ENCODE measurements around the gene TRIM26.

Gene TRIM26

DNA sequence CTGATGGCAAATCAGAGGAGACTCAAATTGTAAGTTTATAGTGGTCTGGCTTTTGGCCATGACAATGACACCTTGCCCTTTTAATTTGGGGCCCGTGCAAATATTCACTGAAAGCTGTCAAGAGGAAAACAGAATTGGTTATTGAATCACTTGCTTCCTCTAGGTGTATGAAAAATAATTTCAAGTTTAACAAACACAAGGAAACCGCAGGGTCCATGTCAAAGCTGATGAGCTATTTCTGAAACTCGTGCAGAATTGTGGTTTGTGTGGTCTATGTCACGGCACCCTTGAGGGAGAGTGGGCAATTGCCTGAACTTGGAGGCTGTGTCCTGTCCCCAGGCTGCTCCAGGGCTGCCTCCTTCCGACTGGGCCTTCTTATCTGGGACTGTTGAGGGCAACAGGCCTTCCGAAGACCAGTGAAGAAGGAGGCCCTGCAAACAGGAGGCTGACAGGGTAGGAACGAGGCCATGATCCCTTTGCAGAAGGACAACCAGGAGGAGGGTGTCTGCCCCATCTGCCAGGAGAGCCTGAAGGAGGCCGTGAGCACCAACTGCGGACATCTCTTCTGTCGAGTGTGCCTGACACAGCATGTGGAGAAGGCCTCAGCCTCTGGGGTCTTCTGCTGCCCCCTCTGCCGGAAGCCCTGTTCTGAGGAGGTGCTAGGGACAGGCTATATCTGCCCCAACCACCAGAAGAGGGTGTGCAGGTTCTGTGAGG, 76.5 kb downstream of the TRIM26 start:
- in situ Hi-C loops (cut with HindIII; ENCODE audit: low pct_ligation_motif_present, low sequenced_read_pairs), result no loop called here
- TF ChIP-seq, protein P1, sequence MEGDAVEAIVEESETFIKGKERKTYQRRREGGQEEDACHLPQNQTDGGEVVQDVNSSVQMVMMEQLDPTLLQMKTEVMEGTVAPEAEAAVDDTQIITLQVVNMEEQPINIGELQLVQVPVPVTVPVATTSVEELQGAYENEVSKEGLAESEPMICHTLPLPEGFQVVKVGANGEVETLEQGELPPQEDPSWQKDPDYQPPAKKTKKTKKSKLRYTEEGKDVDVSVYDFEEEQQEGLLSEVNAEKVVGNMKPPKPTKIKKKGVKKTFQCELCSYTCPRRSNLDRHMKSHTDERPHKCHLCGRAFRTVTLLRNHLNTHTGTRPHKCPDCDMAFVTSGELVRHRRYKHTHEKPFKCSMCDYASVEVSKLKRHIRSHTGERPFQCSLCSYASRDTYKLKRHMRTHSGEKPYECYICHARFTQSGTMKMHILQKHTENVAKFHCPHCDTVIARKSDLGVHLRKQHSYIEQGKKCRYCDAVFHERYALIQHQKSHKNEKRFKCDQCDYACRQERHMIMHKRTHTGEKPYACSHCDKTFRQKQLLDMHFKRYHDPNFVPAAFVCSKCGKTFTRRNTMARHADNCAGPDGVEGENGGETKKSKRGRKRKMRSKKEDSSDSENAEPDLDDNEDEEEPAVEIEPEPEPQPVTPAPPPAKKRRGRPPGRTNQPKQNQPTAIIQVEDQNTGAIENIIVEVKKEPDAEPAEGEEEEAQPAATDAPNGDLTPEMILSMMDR (IDR thresholded peaks at IDR 0.05; ENCODE audit: low read depth, low read length, missing control alignments), result no peak
- H3K27me3 ChIP-seq (replicated peaks), result peaks cover 12% of the 10 kb centered on the region
- DNase-seq, result no peak
- no peak overlapping the region for H3K27ac ChIP-seq
- H3K36me3 ChIP-seq (replicated peaks), result no peaks in the 10 kb centered on the region
- H3K4me3 ChIP-seq (ENCODE audit: low read depth, low read length), result no peak overlapping the region

DNA sequence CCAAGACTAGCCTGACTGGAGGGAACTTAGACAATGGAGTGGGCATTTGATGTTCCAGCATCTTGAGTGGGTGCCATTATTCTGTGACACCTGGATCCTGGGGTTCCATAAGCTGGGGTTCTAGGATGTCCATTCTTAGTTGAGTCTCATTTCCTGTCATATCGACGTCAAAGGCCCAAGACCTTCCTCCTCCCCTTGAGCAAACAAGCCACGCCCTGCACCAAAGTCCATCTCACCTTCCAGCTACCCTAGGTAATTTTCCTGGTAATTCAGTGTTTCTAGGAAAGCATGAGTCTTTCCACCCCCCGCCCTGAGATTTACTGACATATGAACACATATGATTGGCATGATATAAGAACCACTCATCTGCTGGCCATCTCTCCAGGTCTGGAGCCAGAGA, 77.4 kb downstream of the TRIM26 start, which contains the start of gene TRIM40:
TSS of gene TRIM40 (plus strand) at position 384 of the 400 bp plus-strand sequence. CDS start 897 bp downstream, outside the sequence.
- TF ChIP-seq, protein P1 (IDR thresholded peaks at IDR 0.05; ENCODE audit: low read depth, low read length, missing control alignments), result no peak
- H3K27me3 ChIP-seq (replicated peaks), result peaks cover 15% of the 10 kb centered on the region
- H3K36me3 ChIP-seq (replicated peaks), result no peaks in the 10 kb centered on the region
- in situ Hi-C loops (cut with HindIII; ENCODE audit: low pct_ligation_motif_present, low sequenced_read_pairs), result no loop called here
- H3K27ac ChIP-seq, result no peak within 1 kb of the TSS
- no peak within 1 kb of the TSS for H3K4me3 ChIP-seq (ENCODE audit: low read depth, low read length)
- DNase-seq, result no peak

DNA sequence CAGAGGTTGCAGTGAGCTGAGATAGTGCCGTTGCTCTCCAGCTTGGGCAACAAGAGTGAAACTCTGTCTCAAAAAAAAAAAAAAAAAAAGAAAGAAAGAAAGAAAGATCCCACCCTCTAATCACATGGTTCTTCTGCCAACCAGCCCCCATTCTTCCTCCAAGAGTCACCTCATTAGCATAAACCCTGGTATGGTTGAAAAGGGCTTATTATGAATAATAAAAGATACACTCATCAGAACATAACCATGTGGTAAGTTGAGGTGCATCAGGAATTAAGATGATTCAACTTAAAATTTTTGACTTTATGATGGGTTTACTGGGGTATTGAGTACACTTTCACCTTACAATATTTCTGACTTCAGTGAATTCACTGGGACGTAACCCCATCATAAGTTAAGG, 78.1 kb downstream of the TRIM26 start:
- Histone ChIP-seq H3K36me3 (replicated peaks) (no peaks in the 10 kb centered on the region), H3K4me3 (ENCODE audit: low read depth, low read length) (no peak overlapping the region), H3K27me3 (replicated peaks) (peaks cover 21% of the 10 kb centered on the region), H3K27ac (no peak overlapping the region)
- TF ChIP-seq, protein P1 (IDR thresholded peaks at IDR 0.05; ENCODE audit: low read depth, low read length, missing control alignments), result no peak
- no peak for DNase-seq
- in situ Hi-C loops (cut with HindIII; ENCODE audit: low pct_ligation_motif_present, low sequenced_read_pairs), result no loop called here
